Measurements from ENCODE around the gene FRAS1.

- TF ChIP-seq CTCF (conservative IDR thresholded peaks at IDR 0.05): no peak
- TF ChIP-seq EZH2 (IDR thresholded peaks at IDR 0.05; ENCODE audit: low read depth): no peak
Measured at GRCh38 chr4:78343682-78344081, 286.6 kb downstream of the FRAS1 start.
